Left lung (tissue), 10 donors: ENCODE measurements around the gene DCTPP1. TPM values are rescaled to one million over a fixed set of nuclear protein-coding genes. Genes with fewer than 3 reads are reported as not detected.
A peak's percentile ranks its signal among the peaks of the same experiment; 100 is the strongest.

ENCODE experiments used
- ATAC-seq: fragments of 200-7000 bp; cut with Tn5 transposase; one replicate; pipeline ENCODE4 v1.9.1; 2020; ENCODE audit warnings: moderate library complexity
- DNase-seq, 4 donors: peaks; one replicate each; pipeline ENCODE4 v3.0.0-alpha.2; 2013 to 2020
- H3K27ac ChIP-seq, 2 donors: fragments of 200-600 bp; sonication (generic) in 1 of 2; one replicate each; pipeline versions ENCODE4 v1.5.0 to v1.8.0; 2020 to 2021
- H3K27me3 ChIP-seq, 2 donors: fragments of 200-600 bp; sonication (generic) in 1 of 2; one replicate each; pipeline versions ENCODE4 v1.5.0 to v1.8.0; 2020 to 2021
- H3K36me3 ChIP-seq, 2 donors: fragments of 200-600 bp; sonication (generic) in 1 of 2; one replicate each; pipeline versions ENCODE4 v1.5.0 to v1.8.0; 2020 to 2021
- H3K4me1 ChIP-seq, 2 donors: fragments of 200-600 bp; one replicate each; pipeline ENCODE4 v1.8.0; 2021
- H3K4me3 ChIP-seq, 2 donors: fragments of 200-600 bp; sonication (generic) in 1 of 2; one replicate each; pipeline versions ENCODE4 v1.5.0 to v1.8.0; 2020 to 2021; ENCODE audit warnings: mild to moderate bottlenecking in 1 of 2
- H3K9me3 ChIP-seq, 2 donors: fragments of 200-600 bp; sonication (generic) in 1 of 2; one replicate each; pipeline versions ENCODE4 v1.5.0 to v1.8.0; 2020 to 2021
- CTCF ChIP-seq, 2 donors: fragments of 200-600 bp; sonication (generic) in 1 of 2; IDR thresholded peaks; one replicate each; pipeline versions ENCODE4 v1.5.0 to v1.8.0; 2021; ENCODE audit warnings: antibody characterized with exemption in 2 of 2
- intact Hi-C, 2 donors: fragments of 100-400 bp; cut with DNase I; formaldehyde crosslinking; loops; one replicate each; pipeline versions ENCODE4 v1.11.2 to v1.14.2; 2022
- polyA plus RNA-seq, 6 donors: library from polyadenylated mRNA; unstranded; fragments of 120-200 nt; gene quantifications; one replicate each; pipeline ENCODE4 v1.2.1, GENCODE V29; 2013; ENCODE audit not compliant: insufficient read length in 6 of 6
- total RNA-seq, 2 donors: library from RNA; stranded (reverse); fragmentation: NEBNext Ultra II Directional; extraction: Animal tissue kit (Norgen Biotek cat#: 25700); gene quantifications; one replicate each; pipeline ENCODE4 v1.2.1, GENCODE V29; 2021
- donor health status: DM: no; HTN: yes; CAD: no.
- donor health status: DM: no; HTN: no; CAD: no.

DCTPP1 gene
- total and polyA plus RNA-seq, 8 donors = 26.2 to 49.3 (median 37.0) TPM

DNA sequence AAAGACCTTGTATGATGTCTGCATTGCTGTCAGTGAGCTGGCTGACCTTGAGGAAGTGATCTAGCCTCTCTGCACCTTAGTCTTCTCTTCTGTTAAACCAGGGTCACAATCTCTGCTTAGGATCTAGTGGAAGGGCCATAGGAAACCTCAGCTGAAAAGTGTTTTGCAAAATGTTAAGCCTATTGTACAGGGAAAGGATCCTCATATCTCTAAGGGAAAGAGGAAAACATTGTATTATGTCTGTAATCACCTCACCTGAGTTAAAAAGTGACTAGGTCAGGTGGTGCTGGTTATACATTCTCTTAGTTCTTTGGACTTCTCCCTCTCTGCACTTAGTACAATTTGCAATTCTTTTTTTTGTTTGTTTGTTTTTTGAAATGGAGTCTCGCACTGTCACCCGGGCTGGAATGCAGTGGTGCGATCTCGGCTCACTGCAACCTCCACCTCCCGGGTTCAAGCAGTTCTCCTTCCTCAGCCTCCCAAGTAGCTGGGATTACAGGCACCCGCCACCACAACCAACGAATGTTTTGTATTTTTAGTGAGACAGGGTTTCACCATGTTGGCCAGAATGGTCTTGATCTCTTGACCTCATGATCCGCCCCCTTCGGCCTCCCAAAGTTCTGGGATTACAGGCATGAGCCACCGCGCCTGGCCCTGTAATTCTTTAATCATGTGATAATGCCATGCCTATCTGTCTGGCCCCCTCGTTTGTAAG lies 17.8 kb upstream of the DCTPP1 start:
- DNase-seq = no peak
- intact Hi-C loops = no loop called here
- TF ChIP-seq CTCF (IDR thresholded peaks at IDR 0.05) = no peak

DNA sequence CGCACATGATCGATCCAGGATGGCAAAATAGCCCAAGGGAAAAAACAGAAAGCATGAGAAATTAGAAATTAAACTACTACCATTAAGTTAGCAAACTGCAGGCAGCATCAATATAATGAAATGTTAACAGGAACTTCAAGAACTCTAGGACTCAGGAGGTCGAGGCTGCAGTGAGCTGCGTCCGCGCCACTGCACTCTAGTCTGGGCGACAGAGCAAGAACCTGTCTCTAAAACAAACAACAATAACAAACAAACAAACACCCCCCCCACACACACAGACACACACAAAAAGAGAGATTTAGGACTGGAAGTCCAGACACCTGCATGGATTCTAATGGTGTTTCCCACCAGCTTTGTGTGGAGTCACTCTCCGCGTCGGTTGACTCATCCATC lies 16.4 kb upstream of the DCTPP1 start:
- Histone ChIP-seq H3K27ac (peak overlapping the region; percentile 93 to 98), H3K9me3 (no peaks in the 10 kb centered on the region), H3K27me3 (no peaks in the 10 kb centered on the region), H3K4me3 (peak overlapping the region; percentile 77 to 84), H3K36me3 (peaks cover 0 to 13% of the 10 kb centered on the region in 2 donors), H3K4me1 (peaks cover 7 to 36% of the 10 kb centered on the region in 2 donors)
- intact Hi-C loops = no loop called here
- TF ChIP-seq CTCF (IDR thresholded peaks at IDR 0.05) = no peak
- ATAC-seq = no peak
- DNase-seq = no peak

More for the DNA sequence above, 17.8 kb upstream of the DCTPP1 start:
- H3K9me3 ChIP-seq = no peaks in the 10 kb centered on the region
- no peak for ATAC-seq
- no peak overlapping the region for H3K4me3 ChIP-seq
- peaks cover 0 to 13% of the 10 kb centered on the region in 2 donors for H3K36me3 ChIP-seq
- peaks cover 0 to 3% of the 10 kb centered on the region in 2 donors for H3K27me3 ChIP-seq
- H3K27ac ChIP-seq = no peak overlapping the region
- peaks cover 7 to 35% of the 10 kb centered on the region in 2 donors for H3K4me1 ChIP-seq

GRCh38 chr16:30445408-30446202 lies 15.8 kb upstream of the DCTPP1 start, which contains the start of gene SEPHS2:
SEPHS2 (minus strand) TSS chr16:30445874; CDS start chr16:30445727, 147 bp downstream.
- peak; percentile 97 for ATAC-seq
- peak within 1 kb of the TSS; percentile 77 to 84 for H3K4me3 ChIP-seq
- H3K9me3 ChIP-seq = no peaks in the 10 kb centered on the region
- peak in 1 of 2 donors; percentile 30 for TF ChIP-seq CTCF (IDR thresholded peaks at IDR 0.05)
- H3K27me3 ChIP-seq = no peaks in the 10 kb centered on the region
- peaks cover 7 to 36% of the 10 kb centered on the region in 2 donors for H3K4me1 ChIP-seq
- peaks cover 0 to 13% of the 10 kb centered on the region in 2 donors for H3K36me3 ChIP-seq
- H3K27ac ChIP-seq = peak within 1 kb of the TSS; percentile 93 to 98
- intact Hi-C loops = no loop called here
- peak; percentile 94 to 98 (median 96) for DNase-seq

DNA sequence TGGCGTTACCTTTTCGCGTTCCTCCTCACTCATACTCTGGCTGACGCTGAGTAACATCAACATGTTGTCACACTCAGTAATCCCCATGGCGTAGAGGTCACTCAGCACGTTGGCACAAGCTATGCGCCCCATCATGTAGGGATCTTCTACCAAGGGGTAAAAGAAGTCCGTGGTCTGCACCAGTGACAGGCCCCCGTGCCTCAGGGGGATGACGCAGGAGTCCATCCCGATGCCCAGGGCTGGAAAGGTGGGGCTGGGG lies 15.2 kb upstream of the DCTPP1 start:
- DNase-seq (no peak), ATAC-seq (no peak)
- intact Hi-C loops = no loop called here
- Histone ChIP-seq H3K27ac (peak overlapping the region; percentile 93 to 98), H3K36me3 (peaks cover 0 to 13% of the 10 kb centered on the region in 2 donors), H3K27me3 (no peaks in the 10 kb centered on the region), H3K4me3 (peak overlapping the region; percentile 77 to 84), H3K4me1 (peaks cover 7 to 36% of the 10 kb centered on the region in 2 donors), H3K9me3 (no peaks in the 10 kb centered on the region)
- TF ChIP-seq CTCF (IDR thresholded peaks at IDR 0.05) = no peak
